GM10847 (cell line): Measurements from ENCODE around the gene EFNA1.

Experiments
- POLR2A ChIP-seq: IDR thresholded peaks from 2 replicates; pipeline ENCODE4 v1.6.1; 2011; ENCODE audit not compliant: insufficient read length; ENCODE audit errors: extremely low read depth

EFNA1 gene

GRCh38 chr1:155141749-155142148 lies 14.1 kb downstream of the EFNA1 start:
- TF ChIP-seq POLR2A, result no peak

GRCh38 chr1:155145491-155145890 lies 17.8 kb downstream of the EFNA1 start:
- TF ChIP-seq POLR2A, result no peak

- no peak for TF ChIP-seq POLR2A
These were observed 31.3 kb downstream of the EFNA1 start for GRCh38 chr1:155158991-155159390.

- no peak for TF ChIP-seq POLR2A
These were observed 32.5 kb downstream of the EFNA1 start for GRCh38 chr1:155160128-155160527.

- TF ChIP-seq POLR2A, result no peak
These were observed 38.4 kb downstream of the EFNA1 start for GRCh38 chr1:155166051-155166470.

GRCh38 chr1:155166471-155167165 lies 38.9 kb downstream of the EFNA1 start:
- TF ChIP-seq POLR2A, result no peak

GRCh38 chr1:155167166-155168104 lies 39.8 kb downstream of the EFNA1 start:
- TF ChIP-seq POLR2A, result no peak

- TF ChIP-seq POLR2A, result no peak
These were observed 41.0 kb downstream of the EFNA1 start for GRCh38 chr1:155168456-155169210.

- TF ChIP-seq POLR2A, result no peak
These were observed 41.9 kb downstream of the EFNA1 start for GRCh38 chr1:155169541-155169940.

GRCh38 chr1:155170101-155170785 lies 42.6 kb downstream of the EFNA1 start:
- no peak for TF ChIP-seq POLR2A

- TF ChIP-seq POLR2A, result no peak
These were observed 43.1 kb downstream of the EFNA1 start for GRCh38 chr1:155170806-155171205.

- TF ChIP-seq POLR2A, result no peak
These were observed 44.4 kb downstream of the EFNA1 start for GRCh38 chr1:155171836-155172731.

- peak; percentile 82 for TF ChIP-seq POLR2A
These were observed 45.2 kb downstream of the EFNA1 start, which contains the start of gene KRTCAP2 for GRCh38 chr1:155172732-155173477. Gene KRTCAP2, minus strand, starts transcription at chr1:155173304. Its CDS starts 80 bp downstream, at chr1:155173224.
